ENCODE results near the gene CELF4.

CELF4 gene

GRCh38 chr18:37499913-37500312 lies 65.7 kb downstream of the CELF4 start:
- CTCF ChIA-PET, result no interaction called here
- H3K4me3 ChIP-seq (ENCODE audit: low read depth, low read length), result no peak overlapping the region
- POLR2A ChIA-PET, result no interaction called here
- no peak for DNase-seq (ENCODE audit: low read depth, low spot score)
- TF ChIP-seq, protein P1, sequence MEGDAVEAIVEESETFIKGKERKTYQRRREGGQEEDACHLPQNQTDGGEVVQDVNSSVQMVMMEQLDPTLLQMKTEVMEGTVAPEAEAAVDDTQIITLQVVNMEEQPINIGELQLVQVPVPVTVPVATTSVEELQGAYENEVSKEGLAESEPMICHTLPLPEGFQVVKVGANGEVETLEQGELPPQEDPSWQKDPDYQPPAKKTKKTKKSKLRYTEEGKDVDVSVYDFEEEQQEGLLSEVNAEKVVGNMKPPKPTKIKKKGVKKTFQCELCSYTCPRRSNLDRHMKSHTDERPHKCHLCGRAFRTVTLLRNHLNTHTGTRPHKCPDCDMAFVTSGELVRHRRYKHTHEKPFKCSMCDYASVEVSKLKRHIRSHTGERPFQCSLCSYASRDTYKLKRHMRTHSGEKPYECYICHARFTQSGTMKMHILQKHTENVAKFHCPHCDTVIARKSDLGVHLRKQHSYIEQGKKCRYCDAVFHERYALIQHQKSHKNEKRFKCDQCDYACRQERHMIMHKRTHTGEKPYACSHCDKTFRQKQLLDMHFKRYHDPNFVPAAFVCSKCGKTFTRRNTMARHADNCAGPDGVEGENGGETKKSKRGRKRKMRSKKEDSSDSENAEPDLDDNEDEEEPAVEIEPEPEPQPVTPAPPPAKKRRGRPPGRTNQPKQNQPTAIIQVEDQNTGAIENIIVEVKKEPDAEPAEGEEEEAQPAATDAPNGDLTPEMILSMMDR (IDR thresholded peaks at IDR 0.05; ENCODE audit: insufficient read depth, low read length, missing control alignments), result no peak

- CTCF ChIA-PET, result no interaction called here
- TF ChIP-seq, protein P1 (IDR thresholded peaks at IDR 0.05; ENCODE audit: insufficient read depth, low read length, missing control alignments), result no peak
- POLR2A ChIA-PET, result no interaction called here
- no peak for DNase-seq (ENCODE audit: low read depth, low spot score)
- H3K4me3 ChIP-seq (ENCODE audit: low read depth, low read length), result no peak overlapping the region
Measured at GRCh38 chr18:37499044-37499443, 66.6 kb downstream of the CELF4 start.

- POLR2A ChIA-PET, result no interaction called here
- CTCF ChIA-PET, result no interaction called here
Measured at GRCh38 chr18:37497853-37498518, 67.6 kb downstream of the CELF4 start.

DNA sequence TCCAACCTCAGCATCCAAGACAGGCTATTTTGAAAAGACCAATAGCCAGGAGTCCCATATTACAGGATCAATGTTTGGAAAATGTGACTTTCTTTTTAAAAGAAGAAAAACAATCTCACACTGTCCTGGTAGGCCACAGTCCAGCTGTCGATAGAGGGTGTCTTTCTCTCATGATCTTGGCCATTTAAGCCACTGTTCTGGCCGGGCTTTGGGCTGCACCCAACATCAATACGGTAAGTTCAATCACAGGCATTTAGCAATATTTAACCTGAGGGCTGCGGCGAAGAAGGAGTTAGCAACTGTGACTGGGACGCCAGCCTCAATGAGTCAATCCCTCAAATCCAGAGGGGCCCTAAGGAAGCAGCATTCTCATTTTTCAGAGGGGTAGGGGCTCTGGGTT lies 69.0 kb downstream of the CELF4 start:
- CTCF ChIA-PET, result no interaction called here

More at GRCh38 chr18:37497853-37498518, 67.6 kb downstream of the CELF4 start:
- no peak for DNase-seq (ENCODE audit: low read depth, low spot score)
- H3K4me3 ChIP-seq (ENCODE audit: low read depth, low read length), result no peak overlapping the region
- TF ChIP-seq, protein P1 (IDR thresholded peaks at IDR 0.05; ENCODE audit: insufficient read depth, low read length, missing control alignments), result no peak

DNA sequence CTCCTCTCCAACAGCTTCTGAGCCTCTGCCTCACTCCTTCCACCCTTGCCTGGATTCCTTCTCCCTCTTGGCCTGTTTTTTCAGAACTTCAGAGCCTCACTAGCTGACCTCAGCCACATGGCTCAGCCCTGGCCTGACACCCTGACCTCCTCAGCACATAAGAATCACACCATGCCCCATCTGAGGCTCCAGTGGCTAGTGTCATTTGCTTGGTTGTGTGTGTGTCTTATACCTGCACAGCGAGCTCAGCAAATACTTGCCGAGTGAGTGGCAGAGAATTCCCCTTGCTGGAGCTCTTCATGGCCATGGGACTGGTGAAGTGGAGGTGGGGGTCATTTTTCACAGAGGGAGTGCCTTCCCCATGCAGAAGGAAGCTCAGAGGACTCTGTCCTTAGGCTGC lies 70.2 kb downstream of the CELF4 start:
- ChIA-PET POLR2A (no interaction called here), CTCF (no interaction called here)
- no peak for DNase-seq (ENCODE audit: low read depth, low spot score)
- TF ChIP-seq, protein P1 (IDR thresholded peaks at IDR 0.05; ENCODE audit: insufficient read depth, low read length, missing control alignments), result no peak
- no peak overlapping the region for H3K4me3 ChIP-seq (ENCODE audit: low read depth, low read length)

More for the DNA sequence above, 69.0 kb downstream of the CELF4 start:
- no peak for DNase-seq (ENCODE audit: low read depth, low spot score)
- POLR2A ChIA-PET, result no interaction called here
- H3K4me3 ChIP-seq (ENCODE audit: low read depth, low read length), result no peak overlapping the region
- TF ChIP-seq, protein P1 (IDR thresholded peaks at IDR 0.05; ENCODE audit: insufficient read depth, low read length, missing control alignments), result no peak

DNA sequence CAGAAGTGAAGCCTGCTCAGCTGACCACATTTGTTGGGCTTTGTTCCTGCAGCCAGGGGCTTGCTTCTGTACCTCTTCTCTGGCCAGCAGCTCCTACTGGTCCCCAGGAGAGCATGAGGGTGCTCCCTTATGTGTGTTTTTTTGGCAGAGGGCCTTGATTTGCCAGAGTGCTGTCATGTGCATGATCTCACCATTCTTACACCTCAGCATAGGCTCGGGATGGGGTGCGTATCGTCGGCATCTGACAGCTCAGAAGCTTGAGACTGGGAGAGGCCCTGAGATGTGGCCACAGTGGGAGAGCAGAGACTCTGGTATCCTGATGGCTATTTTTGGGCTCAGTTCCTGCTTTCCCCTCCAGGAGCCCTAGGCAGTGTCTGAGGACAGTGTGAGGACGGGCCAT lies 71.2 kb downstream of the CELF4 start:
- CTCF ChIA-PET, result no interaction called here
- POLR2A ChIA-PET, result no interaction called here
- DNase-seq (ENCODE audit: low read depth, low spot score), result no peak
- TF ChIP-seq, protein P1 (IDR thresholded peaks at IDR 0.05; ENCODE audit: insufficient read depth, low read length, missing control alignments), result no peak
- no peak overlapping the region for H3K4me3 ChIP-seq (ENCODE audit: low read depth, low read length)

Measured in AG04449 (cell line).